Stimulated activated CD8-positive, alpha-beta memory T cell treated with anti-CD3 and anti-CD28 coated beads, Interleukin-15, amount 100 ng/mL, for 48 hours (primary cell): Measurements from ENCODE around the gene SZRD1.

Experiments used
- DNase-seq, 2 donors: peaks; one replicate each; pipeline ENCODE4 v3.0.0-alpha.2; 2020; ENCODE audit warnings: low read depth in 2 of 2

SZRD1 gene

GRCh38 chr1:16440131-16440469, 73.1 kb downstream of the SZRD1 start:
- no peak for DNase-seq

GRCh38 chr1:16440470-16441281, 73.6 kb downstream of the SZRD1 start, which contains the start of gene NECAP2:
Gene NECAP2 (plus strand): TSS chr1:16440724. CDS start chr1:16440762, 38 bp downstream.
- DNase-seq, result peak; percentile 90 to 94

- DNase-seq, result no peak
These were observed 74.2 kb downstream of the SZRD1 start for GRCh38 chr1:16441282-16441665.

- DNase-seq, result no peak
These were observed 75.2 kb downstream of the SZRD1 start for GRCh38 chr1:16442265-16442664.

- no peak for DNase-seq
These were observed 75.9 kb downstream of the SZRD1 start for GRCh38 chr1:16442941-16443340.

- no peak for DNase-seq
These were observed 77.1 kb downstream of the SZRD1 start for GRCh38 chr1:16443975-16444770.

GRCh38 chr1:16445052-16445451, 78.0 kb downstream of the SZRD1 start:
- no peak for DNase-seq

GRCh38 chr1:16446116-16446515, 79.1 kb downstream of the SZRD1 start:
- DNase-seq, result no peak

- no peak for DNase-seq
These were observed 80.6 kb downstream of the SZRD1 start for GRCh38 chr1:16447641-16448040.
